HG03432 (cell line): ENCODE measurements around the gene ETV2.
"Not testable (repeated sequence)": the region's sequence is repeated elsewhere in the genome, so short reads cannot be mapped to it uniquely, and the experiment has no call there.

Experiments
- ATAC-seq: cut with Tn5 transposase; IDR thresholded peaks from one replicate; pipeline ENCODE4 v1.9.1; 2021; ENCODE audit warnings: mild to moderate bottlenecking, moderate library complexity; ENCODE audit not compliant: unreplicated experiment

The ETV2 gene

GRCh38 chr19:35641515-35642151, at the start of gene ETV2:
Gene ETV2, plus strand, starts transcription at chr19:35641745. Its CDS starts 716 bp downstream, at chr19:35642461.
- ATAC-seq = no peak

- no peak for ATAC-seq
These were observed 49.3 kb upstream of the ETV2 start for GRCh38 chr19:35592226-35592625.

- not testable (repeated sequence) for ATAC-seq
These were observed 46.5 kb upstream of the ETV2 start for GRCh38 chr19:35595026-35595425.

GRCh38 chr19:35595928-35596327, 45.6 kb upstream of the ETV2 start:
- ATAC-seq = no peak

GRCh38 chr19:35596366-35596999, 45.1 kb upstream of the ETV2 start:
- ATAC-seq = no peak

- ATAC-seq = no peak
These were observed 39.6 kb upstream of the ETV2 start for GRCh38 chr19:35601971-35602370.

- not testable (repeated sequence) for ATAC-seq
These were observed 37.1 kb upstream of the ETV2 start for GRCh38 chr19:35604436-35604835.

- ATAC-seq = not testable (repeated sequence)
These were observed 34.4 kb upstream of the ETV2 start for GRCh38 chr19:35607170-35607569.

GRCh38 chr19:35607661-35608060, 33.9 kb upstream of the ETV2 start:
- ATAC-seq = no peak

- ATAC-seq = no peak
These were observed 33.3 kb upstream of the ETV2 start for GRCh38 chr19:35608251-35608650.

GRCh38 chr19:35609851-35610353, 31.6 kb upstream of the ETV2 start:
- peak; percentile 37 for ATAC-seq

- no peak for ATAC-seq
These were observed 29.4 kb upstream of the ETV2 start for GRCh38 chr19:35612224-35612558.

- peak; percentile 79 for ATAC-seq
These were observed 28.8 kb upstream of the ETV2 start, which contains the start of gene HAUS5 for GRCh38 chr19:35612559-35613321. Gene HAUS5, plus strand, starts transcription at chr19:35612735. Its CDS starts 60 bp downstream, at chr19:35612795.

- no peak for ATAC-seq
These were observed 28.0 kb upstream of the ETV2 start for GRCh38 chr19:35613574-35613973.

- ATAC-seq = no peak
These were observed 26.5 kb upstream of the ETV2 start for GRCh38 chr19:35615036-35615435.

- no peak for ATAC-seq
These were observed 22.7 kb upstream of the ETV2 start for GRCh38 chr19:35618857-35619256.

- ATAC-seq = no peak
These were observed 22.1 kb upstream of the ETV2 start for GRCh38 chr19:35619290-35619923.

GRCh38 chr19:35620001-35620400, 21.5 kb upstream of the ETV2 start:
- ATAC-seq = no peak

- no peak for ATAC-seq
These were observed 19.8 kb upstream of the ETV2 start for GRCh38 chr19:35621708-35622107.

GRCh38 chr19:35622750-35623149, 18.8 kb upstream of the ETV2 start:
- no peak for ATAC-seq

- no peak for ATAC-seq
These were observed 18.1 kb upstream of the ETV2 start for GRCh38 chr19:35623327-35624010.
